ENCODE results near the gene GLB1L2.

The GLB1L2 gene

GRCh38 chr11:134399996-134400395 lies 68.2 kb downstream of the GLB1L2 start:
- DNase-seq = no peak
- no peak overlapping the region for H3K18ac ChIP-seq (ENCODE audit: low read length)
- no peak overlapping the region for H2BK120ac ChIP-seq (ENCODE audit: low read depth, low read length)
- H3K27ac ChIP-seq (ENCODE audit: low read depth, low read length) = no peak overlapping the region
- no peak overlapping the region for H4K8ac ChIP-seq (ENCODE audit: low read depth, low read length)
- no peaks in the 10 kb centered on the region for H3K4me1 ChIP-seq (ENCODE audit: control insufficient read depth, low read depth, low read length)
- no CpG with 5 or more reads among the region's 7 CpGs for WGBS (ENCODE audit: extremely low coverage, insufficient coverage, low lambda C conversion rate)
- H3K4me3 ChIP-seq (ENCODE audit: low read length) = no peak overlapping the region
- H3K4ac ChIP-seq (ENCODE audit: low read depth, low read length) = no peak overlapping the region
- H4K5ac ChIP-seq (ENCODE audit: low read length) = no peak overlapping the region
- no peak overlapping the region for H3K56ac ChIP-seq (ENCODE audit: low read length)
- H3K79me2 ChIP-seq (ENCODE audit: control insufficient read depth, insufficient read depth, low read length) = peaks cover 2% of the 10 kb centered on the region
- no peaks in the 10 kb centered on the region for H3K36me3 ChIP-seq (ENCODE audit: control insufficient read depth, insufficient read depth, low read length)
- no peak overlapping the region for H2BK5ac ChIP-seq (ENCODE audit: low read length)
- no peak overlapping the region for H3K4me2 ChIP-seq (ENCODE audit: low read length)
- no peak overlapping the region for H3K23ac ChIP-seq (ENCODE audit: low read length)
- no peaks in the 10 kb centered on the region for H3K27me3 ChIP-seq (ENCODE audit: insufficient read depth, low read length, poor library complexity)
- no peak overlapping the region for H3K9ac ChIP-seq (ENCODE audit: low read length)
- peaks cover 4% of the 10 kb centered on the region for H3K79me1 ChIP-seq (ENCODE audit: low read length)
- no peak overlapping the region for H2BK15ac ChIP-seq (replicated peaks; ENCODE audit: low read depth)
- H2AK5ac ChIP-seq (ENCODE audit: low read length) = no peak overlapping the region

GRCh38 chr11:134401825-134402809 lies 70.3 kb downstream of the GLB1L2 start:
- no CpG with 5 or more reads among the region's 19 CpGs for WGBS (ENCODE audit: extremely low coverage, insufficient coverage, low lambda C conversion rate)
- no peak overlapping the region for H4K5ac ChIP-seq (ENCODE audit: low read length)
- peaks cover 8% of the 10 kb centered on the region for H3K79me1 ChIP-seq (ENCODE audit: low read length)
- no peaks in the 10 kb centered on the region for H3K36me3 ChIP-seq (ENCODE audit: control insufficient read depth, insufficient read depth, low read length)
- H3K18ac ChIP-seq (ENCODE audit: low read length) = no peak overlapping the region
- H3K4me2 ChIP-seq (ENCODE audit: low read length) = no peak overlapping the region
- no peak overlapping the region for H2BK15ac ChIP-seq (replicated peaks; ENCODE audit: low read depth)
- peaks cover 2% of the 10 kb centered on the region for H3K79me2 ChIP-seq (ENCODE audit: control insufficient read depth, insufficient read depth, low read length)
- H2BK5ac ChIP-seq (ENCODE audit: low read length) = no peak overlapping the region
- no peak overlapping the region for H2AK5ac ChIP-seq (ENCODE audit: low read length)
- no peak overlapping the region for H4K8ac ChIP-seq (ENCODE audit: low read depth, low read length)
- no peak overlapping the region for H2BK120ac ChIP-seq (ENCODE audit: low read depth, low read length)
- no peak overlapping the region for H3K27ac ChIP-seq (ENCODE audit: low read depth, low read length)
- H3K4me3 ChIP-seq (ENCODE audit: low read length) = no peak overlapping the region
- H3K27me3 ChIP-seq (ENCODE audit: insufficient read depth, low read length, poor library complexity) = no peaks in the 10 kb centered on the region
- no peaks in the 10 kb centered on the region for H3K4me1 ChIP-seq (ENCODE audit: control insufficient read depth, low read depth, low read length)
- DNase-seq = no peak
- no peak overlapping the region for H3K9ac ChIP-seq (ENCODE audit: low read length)
- no peak overlapping the region for H3K4ac ChIP-seq (ENCODE audit: low read depth, low read length)
- no peak overlapping the region for H3K56ac ChIP-seq (ENCODE audit: low read length)
- H3K23ac ChIP-seq (ENCODE audit: low read length) = no peak overlapping the region

GRCh38 chr11:134402910-134403309 lies 71.1 kb downstream of the GLB1L2 start:
- Histone ChIP-seq H3K79me1 (ENCODE audit: low read length) (peaks cover 8% of the 10 kb centered on the region), H3K27ac (ENCODE audit: low read depth, low read length) (no peak overlapping the region), H2BK5ac (ENCODE audit: low read length) (no peak overlapping the region), H3K79me2 (ENCODE audit: control insufficient read depth, insufficient read depth, low read length) (peaks cover 2% of the 10 kb centered on the region), H3K27me3 (ENCODE audit: insufficient read depth, low read length, poor library complexity) (no peaks in the 10 kb centered on the region), H2BK15ac (replicated peaks; ENCODE audit: low read depth) (no peak overlapping the region), H3K23ac (ENCODE audit: low read length) (no peak overlapping the region), H3K18ac (ENCODE audit: low read length) (no peak overlapping the region), H3K4me3 (ENCODE audit: low read length) (no peak overlapping the region), H4K5ac (ENCODE audit: low read length) (no peak overlapping the region), H3K4me1 (ENCODE audit: control insufficient read depth, low read depth, low read length) (no peaks in the 10 kb centered on the region), H3K4me2 (ENCODE audit: low read length) (no peak overlapping the region), H3K9ac (ENCODE audit: low read length) (no peak overlapping the region), H4K8ac (ENCODE audit: low read depth, low read length) (no peak overlapping the region), H3K4ac (ENCODE audit: low read depth, low read length) (no peak overlapping the region), H3K56ac (ENCODE audit: low read length) (no peak overlapping the region), H2BK120ac (ENCODE audit: low read depth, low read length) (no peak overlapping the region), H2AK5ac (ENCODE audit: low read length) (no peak overlapping the region), H3K36me3 (ENCODE audit: control insufficient read depth, insufficient read depth, low read length) (no peaks in the 10 kb centered on the region)
- WGBS (ENCODE audit: extremely low coverage, insufficient coverage, low lambda C conversion rate) = no CpG with 5 or more reads among the region's 12 CpGs
- no peak for DNase-seq

DNA sequence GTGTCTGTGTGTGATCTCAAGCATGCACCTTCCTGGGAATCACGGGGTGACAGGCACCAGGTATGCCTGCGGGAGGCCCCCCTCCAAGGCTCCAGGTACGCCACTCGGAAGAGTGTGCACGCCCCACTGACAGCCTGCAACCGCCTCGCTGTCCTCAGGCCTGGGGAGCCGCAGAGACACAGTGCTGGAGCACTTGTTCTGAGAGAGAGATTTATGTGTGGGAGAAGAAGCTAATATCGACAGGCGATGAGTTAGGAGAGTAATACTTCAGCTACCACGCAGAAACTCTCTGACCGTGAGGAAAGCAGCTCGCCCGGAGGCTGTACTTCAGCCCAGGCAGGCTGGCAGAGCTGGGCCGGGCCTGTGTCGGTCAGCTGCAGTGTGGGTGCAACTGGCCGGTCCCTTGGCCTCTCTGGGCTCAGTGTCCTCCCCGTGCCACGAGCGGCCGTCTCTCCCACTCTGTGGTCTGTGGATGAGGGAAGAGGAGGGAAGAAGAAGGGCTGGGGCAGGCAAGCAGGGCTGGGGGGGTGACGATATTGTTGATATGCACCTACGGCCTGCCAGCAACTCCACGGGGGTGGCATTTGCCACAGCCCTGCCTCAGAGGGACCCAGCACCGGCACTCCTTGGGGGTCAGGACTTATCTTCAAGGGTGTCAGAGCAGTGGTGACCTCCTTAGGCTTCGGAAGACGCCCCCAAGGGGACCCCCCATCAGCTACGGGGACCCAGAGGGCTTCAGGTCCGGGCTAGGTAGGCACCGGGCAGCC lies 73.0 kb downstream of the GLB1L2 start:
- Histone ChIP-seq H3K4me1 (ENCODE audit: control insufficient read depth, low read depth, low read length) (no peaks in the 10 kb centered on the region), H3K27ac (ENCODE audit: low read depth, low read length) (no peak overlapping the region), H4K5ac (ENCODE audit: low read length) (no peak overlapping the region), H4K8ac (ENCODE audit: low read depth, low read length) (no peak overlapping the region), H3K4ac (ENCODE audit: low read depth, low read length) (no peak overlapping the region), H3K79me2 (ENCODE audit: control insufficient read depth, insufficient read depth, low read length) (peaks cover 2% of the 10 kb centered on the region), H3K4me3 (ENCODE audit: low read length) (no peak overlapping the region), H3K23ac (ENCODE audit: low read length) (no peak overlapping the region), H3K56ac (ENCODE audit: low read length) (no peak overlapping the region), H3K27me3 (ENCODE audit: insufficient read depth, low read length, poor library complexity) (no peaks in the 10 kb centered on the region), H3K4me2 (ENCODE audit: low read length) (no peak overlapping the region), H2BK5ac (ENCODE audit: low read length) (no peak overlapping the region), H2BK15ac (replicated peaks; ENCODE audit: low read depth) (no peak overlapping the region), H2AK5ac (ENCODE audit: low read length) (no peak overlapping the region), H3K18ac (ENCODE audit: low read length) (no peak overlapping the region), H3K79me1 (ENCODE audit: low read length) (peaks cover 7% of the 10 kb centered on the region), H2BK120ac (ENCODE audit: low read depth, low read length) (no peak overlapping the region), H3K9ac (ENCODE audit: low read length) (no peak overlapping the region), H3K36me3 (ENCODE audit: control insufficient read depth, insufficient read depth, low read length) (no peaks in the 10 kb centered on the region)
- DNase-seq = no peak
- no CpG with 5 or more reads among the region's 30 CpGs for WGBS (ENCODE audit: extremely low coverage, insufficient coverage, low lambda C conversion rate)

- H2AK5ac ChIP-seq (ENCODE audit: low read length) = no peak overlapping the region
- H3K4me3 ChIP-seq (ENCODE audit: low read length) = no peak overlapping the region
- no peak overlapping the region for H2BK5ac ChIP-seq (ENCODE audit: low read length)
- H3K4me2 ChIP-seq (ENCODE audit: low read length) = no peak overlapping the region
- no CpG with 5 or more reads among the region's 8 CpGs for WGBS (ENCODE audit: extremely low coverage, insufficient coverage, low lambda C conversion rate)
- H3K4me1 ChIP-seq (ENCODE audit: control insufficient read depth, low read depth, low read length) = peaks cover 3% of the 10 kb centered on the region
- no peak overlapping the region for H4K5ac ChIP-seq (ENCODE audit: low read length)
- no peak overlapping the region for H2BK15ac ChIP-seq (replicated peaks; ENCODE audit: low read depth)
- no peak overlapping the region for H4K8ac ChIP-seq (ENCODE audit: low read depth, low read length)
- H3K36me3 ChIP-seq (ENCODE audit: control insufficient read depth, insufficient read depth, low read length) = no peaks in the 10 kb centered on the region
- H3K23ac ChIP-seq (ENCODE audit: low read length) = no peak overlapping the region
- H3K56ac ChIP-seq (ENCODE audit: low read length) = no peak overlapping the region
- no peaks in the 10 kb centered on the region for H3K27me3 ChIP-seq (ENCODE audit: insufficient read depth, low read length, poor library complexity)
- H3K18ac ChIP-seq (ENCODE audit: low read length) = no peak overlapping the region
- no peak overlapping the region for H3K9ac ChIP-seq (ENCODE audit: low read length)
- no peak overlapping the region for H3K4ac ChIP-seq (ENCODE audit: low read depth, low read length)
- H3K27ac ChIP-seq (ENCODE audit: low read depth, low read length) = no peak overlapping the region
- H2BK120ac ChIP-seq (ENCODE audit: low read depth, low read length) = no peak overlapping the region
- DNase-seq = no peak
- no peaks in the 10 kb centered on the region for H3K79me2 ChIP-seq (ENCODE audit: control insufficient read depth, insufficient read depth, low read length)
- peaks cover 5% of the 10 kb centered on the region for H3K79me1 ChIP-seq (ENCODE audit: low read length)
Observed at GRCh38 chr11:134405436-134405835, 73.6 kb downstream of the GLB1L2 start.
